DOHH2 (cell line): Measurements from ENCODE around the gene PPP2R2B.

Source experiments
- EZH2phosphoT487 ChIP-seq: fragments of 200-600 bp; sonication (generic); IDR thresholded peaks from 2 replicates; pipeline ENCODE4 v1.6.1; 2017; ENCODE audit warnings: borderline replicate concordance, mild to moderate bottlenecking, antibody characterized with exemption, low read length, moderate library complexity, mixed read lengths
- TF ChIP-seq, protein P1 (sequence below): fragments of 200-600 bp; sonication (generic); IDR thresholded peaks from one replicate; pipeline ENCODE4 v1.5.1; 2014; ENCODE audit warnings: antibody characterized with exemption, mild to moderate bottlenecking, low read depth, low read length; ENCODE audit not compliant: poor library complexity, severe bottlenecking

GRCh38 chr5:146697211-146697610, 181.3 kb downstream of the PPP2R2B start:
- TF ChIP-seq EZH2phosphoT487: no peak
- TF ChIP-seq, protein P1, sequence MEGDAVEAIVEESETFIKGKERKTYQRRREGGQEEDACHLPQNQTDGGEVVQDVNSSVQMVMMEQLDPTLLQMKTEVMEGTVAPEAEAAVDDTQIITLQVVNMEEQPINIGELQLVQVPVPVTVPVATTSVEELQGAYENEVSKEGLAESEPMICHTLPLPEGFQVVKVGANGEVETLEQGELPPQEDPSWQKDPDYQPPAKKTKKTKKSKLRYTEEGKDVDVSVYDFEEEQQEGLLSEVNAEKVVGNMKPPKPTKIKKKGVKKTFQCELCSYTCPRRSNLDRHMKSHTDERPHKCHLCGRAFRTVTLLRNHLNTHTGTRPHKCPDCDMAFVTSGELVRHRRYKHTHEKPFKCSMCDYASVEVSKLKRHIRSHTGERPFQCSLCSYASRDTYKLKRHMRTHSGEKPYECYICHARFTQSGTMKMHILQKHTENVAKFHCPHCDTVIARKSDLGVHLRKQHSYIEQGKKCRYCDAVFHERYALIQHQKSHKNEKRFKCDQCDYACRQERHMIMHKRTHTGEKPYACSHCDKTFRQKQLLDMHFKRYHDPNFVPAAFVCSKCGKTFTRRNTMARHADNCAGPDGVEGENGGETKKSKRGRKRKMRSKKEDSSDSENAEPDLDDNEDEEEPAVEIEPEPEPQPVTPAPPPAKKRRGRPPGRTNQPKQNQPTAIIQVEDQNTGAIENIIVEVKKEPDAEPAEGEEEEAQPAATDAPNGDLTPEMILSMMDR: no peak
